NT2/D1 (cell line): ENCODE data around the gene CREG1.

Experiments used
- YY1 ChIP-seq: IDR thresholded peaks from 2 replicates; pipeline ENCODE4 v1.6.1; 2011; ENCODE audit not compliant: insufficient read length, insufficient read depth
- ZNF274 ChIP-seq: IDR thresholded peaks from 2 replicates; pipeline ENCODE4 v1.6.1; 2011; ENCODE audit warnings: mild to moderate bottlenecking, low read depth, low read length

GRCh38 chr1:167544447-167545093 is 9.0 kb downstream of the CREG1 start:
- TF ChIP-seq ZNF274 = no peak
- no peak for TF ChIP-seq YY1
